IMR-90 (cell line): ENCODE measurements around the gene SNX3. TPM values are rescaled to one million over a fixed set of nuclear protein-coding genes. Genes with fewer than 3 reads are reported as not detected.

ENCODE experiments used
- ATAC-seq: fragments of 200-7000 bp; cut with Tn5 transposase; 2 replicates; pipeline ENCODE4 v1.9.1; 2020; ENCODE audit warnings: low read depth, mild to moderate bottlenecking, moderate library complexity
- BruUV-seq: library from RNA; stranded (reverse); fragments of 400-500 nt; replicated peaks from 2 replicates; lab custom pipeline; 2021; lab: Mats Ljungman, UMichigan
- CTCF ChIA-PET: fragments of 300-600 bp; formaldehyde crosslinking; extraction: SDS; loops from one replicate; lab custom pipeline; 2021; ENCODE audit warnings: antibody characterized with exemption; lab: Yijun Ruan, JAX
- POLR2A ChIA-PET: fragments of 300-600 bp; sonication (Branson Sonifier 250); formaldehyde crosslinking; loops from one replicate; lab custom pipeline; 2022; ENCODE audit warnings: antibody characterized with exemption; ENCODE audit not compliant: unreplicated experiment; lab: Charles Lee
- DNase-seq: peaks from one replicate; pipeline ENCODE4 v3.0.0; 2013
- H2AFZ ChIP-seq: replicated peaks from 2 replicates; pipeline ENCODE3; 2013; ENCODE audit warnings: low read length, mild to moderate bottlenecking; ENCODE audit not compliant: poor library complexity
- H2AK5ac ChIP-seq: 2 replicates; pipeline ENCODE4 v1.6.1; 2013; ENCODE audit warnings: low read depth, low read length, inconsistent platforms
- H2AK9ac ChIP-seq: replicated peaks from 2 replicates; pipeline ENCODE3; 2013; ENCODE audit warnings: mild to moderate bottlenecking, low read depth, low read length, moderate library complexity; ENCODE audit not compliant: poor library complexity
- H2BK120ac ChIP-seq: 2 replicates; pipeline ENCODE4 v1.6.1; 2013; ENCODE audit warnings: low read depth, low read length, inconsistent platforms
- H2BK15ac ChIP-seq: 3 replicates; pipeline ENCODE4 v1.6.1; 2013; ENCODE audit warnings: low read depth, low read length, inconsistent platforms
- H2BK20ac ChIP-seq: 2 replicates; pipeline ENCODE4 v1.6.1; 2013; ENCODE audit warnings: low read depth, mild to moderate bottlenecking, inconsistent platforms, low read length, moderate library complexity
- H2BK5ac ChIP-seq: 2 replicates; pipeline ENCODE4 v1.6.1; 2013; ENCODE audit warnings: mild to moderate bottlenecking, low read depth, low read length, inconsistent platforms; ENCODE audit not compliant: poor library complexity, severe bottlenecking
- H3K14ac ChIP-seq: replicated peaks from 2 replicates; pipeline ENCODE4 v1.6.1; 2013; ENCODE audit warnings: low read depth, low read length, inconsistent platforms
- H3K18ac ChIP-seq: 2 replicates; pipeline ENCODE4 v1.6.1; 2013; ENCODE audit warnings: low read depth, low read length, control low read depth
- H3K23ac ChIP-seq: 2 replicates; pipeline ENCODE4 v1.6.1; 2013; ENCODE audit warnings: low read depth, low read length, inconsistent platforms
- H3K27ac ChIP-seq: 2 replicates; pipeline ENCODE4 v1.5.1; 2013; ENCODE audit warnings: mild to moderate bottlenecking, control low read depth, low read length; ENCODE audit not compliant: insufficient read depth
- H3K27me3 ChIP-seq: 2 replicates; pipeline ENCODE4 v1.6.1; 2013; ENCODE audit warnings: low read length; ENCODE audit not compliant: control insufficient read depth, insufficient read depth
- H3K36me3 ChIP-seq: 2 replicates; pipeline ENCODE4 v1.6.1; 2013; ENCODE audit warnings: low read length, mixed read lengths; ENCODE audit not compliant: control insufficient read depth, insufficient read depth
- H3K4ac ChIP-seq: 2 replicates; pipeline ENCODE4 v1.6.1; 2013; ENCODE audit warnings: low read depth, low read length, inconsistent platforms
- H3K4me1 ChIP-seq: 2 replicates; pipeline ENCODE4 v1.6.1; 2013; ENCODE audit warnings: low read length, mixed read lengths; ENCODE audit not compliant: control insufficient read depth, insufficient read depth
- H3K4me2 ChIP-seq: 2 replicates; pipeline ENCODE4 v1.6.1; 2013; ENCODE audit warnings: low read depth, mild to moderate bottlenecking, control low read depth, low read length, moderate library complexity
- H3K4me3 ChIP-seq: 2 replicates; pipeline ENCODE4 v1.5.1; 2013; ENCODE audit warnings: low read depth, mild to moderate bottlenecking, control low read depth, low read length, moderate library complexity; ENCODE audit not compliant: insufficient read depth
- H3K56ac ChIP-seq: 2 replicates; pipeline ENCODE4 v1.6.1; 2013; ENCODE audit warnings: low read length, inconsistent platforms; ENCODE audit not compliant: insufficient read depth; ENCODE audit errors: extremely low read depth
- H3K79me1 ChIP-seq, 2 experiments: 2 replicates each; pipeline ENCODE4 v1.6.1; 2013; ENCODE audit warnings: low read length in 2 of 2, inconsistent platforms in 1 of 2, low read depth in 1 of 2
- H3K9ac ChIP-seq: 2 replicates; pipeline ENCODE4 v1.6.1; 2013; ENCODE audit warnings: low read depth, low read length, control low read depth
- H3K9me1 ChIP-seq: 2 replicates; pipeline ENCODE4 v1.6.1; 2013; ENCODE audit warnings: low read length, inconsistent platforms; ENCODE audit not compliant: insufficient read depth
- H3K9me3 ChIP-seq: 2 replicates; pipeline ENCODE4 v1.6.1; 2013; ENCODE audit warnings: low read length; ENCODE audit not compliant: control insufficient read depth, insufficient read depth
- H4K20me1 ChIP-seq: 2 replicates; pipeline ENCODE4 v1.6.1; 2013; ENCODE audit warnings: low read length, inconsistent platforms; ENCODE audit not compliant: insufficient read depth
- H4K5ac ChIP-seq: 2 replicates; pipeline ENCODE4 v1.6.1; 2013; ENCODE audit warnings: mild to moderate bottlenecking, low read depth, low read length, control low read depth
- H4K8ac ChIP-seq, 2 experiments: 2 replicates each; pipeline ENCODE4 v1.6.1; 2013; ENCODE audit warnings: low read depth in 2 of 2, low read length in 2 of 2, control low read depth in 1 of 2, inconsistent platforms in 1 of 2
- H4K91ac ChIP-seq: 2 replicates; pipeline ENCODE4 v1.6.1; 2013; ENCODE audit warnings: low read depth, low read length, inconsistent platforms; ENCODE audit not compliant: insufficient read depth
- BHLHE40 ChIP-seq: fragments of 150-350 bp; IDR thresholded peaks from 2 replicates; pipeline ENCODE4 v1.6.1; 2016; ENCODE audit warnings: mild to moderate bottlenecking, low read depth, low read length
- CEBPB ChIP-seq: IDR thresholded peaks from 2 replicates; pipeline ENCODE4 v1.6.1; 2012; ENCODE audit warnings: low read depth, low read length, improper control_type of control experiment
- MAFK ChIP-seq: IDR thresholded peaks from 2 replicates; pipeline ENCODE4 v1.6.1; 2012; ENCODE audit warnings: low read depth, low read length, improper control_type of control experiment
- POLR2A ChIP-seq: IDR thresholded peaks from 2 replicates; pipeline ENCODE4 v1.6.1; 2012; ENCODE audit warnings: mild to moderate bottlenecking, low read depth, low read length
- WGBS, 2 experiments: methylation state at CpG; one replicate each; pipeline versions ENCODE4 v1.1.5 to v1.1.7; 2013; ENCODE audit warnings: missing lambda C conversion rate in 2 of 2; ENCODE audit not compliant: insufficient read length in 1 of 2; ENCODE audit errors: extremely low coverage in 2 of 2; 5-methylcytosine and 5-hydroxymethylcytosine counted together
- dilution Hi-C: fragments of 300-500 bp; cut with HindIII; formaldehyde crosslinking; loops from one replicate; pipeline ENCODE4 v1.14.3; 2018; ENCODE audit warnings: low sequenced_read_pairs; ENCODE audit not compliant: unreplicated experiment
- in situ Hi-C: fragments of 300-500 bp; cut with MboI; formaldehyde crosslinking; loops from 3 replicates; pipeline ENCODE4 v1.14.3; 2019; ENCODE audit warnings: low sequenced_read_pairs, inconsistent platforms, mixed read lengths
- intact Hi-C: fragments of 100-400 bp; cut with micrococcal nuclease; formaldehyde crosslinking; loops from 2 replicates; pipeline ENCODE4 v1.10.0; 2022
- polyA plus RNA-seq, 3 experiments: library from polyadenylated mRNA; depleted of rRNA; stranded (reverse); fragments of >200 nt; gene quantifications; 2 replicates each; pipeline ENCODE4 v1.2.3, GENCODE V29; 2012; ENCODE audit warnings: low replicate concordance in 1 of 3
- total RNA-seq: library from RNA; depleted of rRNA; stranded (reverse); fragments of >200 nt; gene quantifications from 2 replicates; pipeline ENCODE4 v1.2.3, GENCODE V29; 2012

Gene SNX3
- total and polyA plus RNA-seq, 2 of the 4 experiments (the other 2 are of a cell fraction) = 105 to 159 TPM

DNA sequence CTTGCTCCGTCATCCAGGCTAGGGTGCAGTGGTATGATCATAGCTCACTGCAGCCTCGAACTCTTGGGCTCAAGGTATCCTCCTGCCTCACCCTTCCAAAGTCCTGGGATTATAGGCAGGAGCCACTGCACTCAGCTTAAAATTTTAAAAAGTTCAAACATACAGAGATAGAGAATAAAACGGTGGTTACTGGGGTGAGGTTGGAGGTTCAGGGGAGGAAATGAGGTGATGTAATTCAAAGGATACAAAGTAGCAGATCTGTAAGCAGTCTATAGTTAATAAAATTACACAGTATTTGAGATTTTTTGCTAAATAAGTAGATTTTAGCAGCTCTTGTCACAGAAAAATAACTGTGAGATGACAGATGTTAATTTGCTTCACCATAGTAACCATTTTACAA, 26.5 kb upstream of the SNX3 start:
- Histone ChIP-seq H4K91ac (no peak overlapping the region), H3K4me3 (no peak overlapping the region), H4K8ac (no peak overlapping the region), H3K14ac (no peak overlapping the region), H3K56ac (no peak overlapping the region), H3K27ac (no peak overlapping the region), H4K5ac (no peak overlapping the region), H2BK20ac (no peak overlapping the region), H3K4me1 (no peaks in the 10 kb centered on the region), H3K4me2 (no peak overlapping the region), H3K9me1 (no peaks in the 10 kb centered on the region), H2AK9ac (no peak overlapping the region), H2BK5ac (no peak overlapping the region), H2BK120ac (no peak overlapping the region), H3K79me1 (no peaks in the 10 kb centered on the region), H2AK5ac (no peak overlapping the region), H2AFZ (no peak overlapping the region), H3K27me3 (no peaks in the 10 kb centered on the region; the same call in 1 of the 2 replicates), H3K4ac (no peak overlapping the region), H2BK15ac (no peak overlapping the region), H3K18ac (no peak overlapping the region), H4K20me1 (no peaks in the 10 kb centered on the region), H3K9ac (no peak overlapping the region), H3K9me3 (no peaks in the 10 kb centered on the region), H3K36me3 (no peaks in the 10 kb centered on the region), H3K23ac (no peak overlapping the region)
- dilution Hi-C loops = no loop called here
- ChIA-PET POLR2A (no interaction called here), CTCF (no interaction called here)
- BruUV-seq = no TSS peak
- DNase-seq (no peak), ATAC-seq (no peak)
- no peak for TF ChIP-seq CEBPB
- no peak for TF ChIP-seq BHLHE40
- TF ChIP-seq POLR2A = no peak
- no peak for TF ChIP-seq MAFK
- intact Hi-C loops = no loop called here
- WGBS, 2 experiments = no CpG with 5 or more reads among the region's 3 CpGs
- in situ Hi-C loops = no loop called here
